Measurements from ENCODE around the gene FOXK1.

The FOXK1 gene

DNA sequence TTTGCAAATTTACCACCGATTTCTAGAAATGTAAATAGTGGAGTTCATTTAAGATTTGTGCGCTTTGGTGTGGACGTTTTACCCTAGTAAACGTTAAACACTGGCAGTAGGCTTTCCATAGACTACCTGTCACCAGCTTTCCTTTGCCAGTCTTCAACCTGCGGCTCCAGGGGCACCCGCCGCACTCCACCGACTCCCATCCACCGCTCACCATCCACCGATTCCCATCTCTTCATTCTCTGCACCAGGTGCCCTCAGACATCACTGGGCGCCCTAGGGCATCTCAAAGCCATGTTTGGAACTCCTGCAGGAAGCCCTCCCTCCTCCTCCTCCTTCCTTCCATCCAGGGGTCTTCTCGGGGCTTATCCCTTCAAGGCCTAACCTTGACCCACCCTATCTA is 91.9 kb downstream of the FOXK1 start:
- Histone ChIP-seq H3K27ac (no peak overlapping the region), H3K9me3 (ENCODE audit: severe bottlenecking) (no peaks in the 10 kb centered on the region), H3K4me3 (ENCODE audit: low read depth, low read length) (no peak overlapping the region), H3K27me3 (ENCODE audit: insufficient read depth, low read depth, severe bottlenecking) (no peaks in the 10 kb centered on the region), H3K36me3 (no peaks in the 10 kb centered on the region; the same call in 1 of the 2 replicates)
- no peak for TF ChIP-seq CTCF (IDR thresholded peaks at IDR 0.05; ENCODE audit: low read depth, low read length)
- no peak for DNase-seq

- H3K27me3 ChIP-seq (ENCODE audit: insufficient read depth, low read depth, severe bottlenecking): no peaks in the 10 kb centered on the region
- no peaks in the 10 kb centered on the region for H3K36me3 ChIP-seq
- H3K9me3 ChIP-seq (ENCODE audit: severe bottlenecking): no peaks in the 10 kb centered on the region
- peak overlapping the region; percentile 99 for H3K4me3 ChIP-seq (ENCODE audit: low read depth, low read length)
- TF ChIP-seq CTCF (IDR thresholded peaks at IDR 0.05; ENCODE audit: low read depth, low read length): no peak
- DNase-seq: no peak
- H3K27ac ChIP-seq: peak overlapping the region; percentile 69
These were observed 92.7 kb downstream of the FOXK1 start for GRCh38 chr7:4774658-4775249.

- TF ChIP-seq CTCF (IDR thresholded peaks at IDR 0.05; ENCODE audit: low read depth, low read length): no peak
These were observed 93.3 kb downstream of the FOXK1 start, which contains the start of gene AP5Z1 for GRCh38 chr7:4775250-4775847. TSS of gene AP5Z1 (plus strand) at chr7:4775623. CDS start at chr7:4775716, 93 bp downstream.

DNA sequence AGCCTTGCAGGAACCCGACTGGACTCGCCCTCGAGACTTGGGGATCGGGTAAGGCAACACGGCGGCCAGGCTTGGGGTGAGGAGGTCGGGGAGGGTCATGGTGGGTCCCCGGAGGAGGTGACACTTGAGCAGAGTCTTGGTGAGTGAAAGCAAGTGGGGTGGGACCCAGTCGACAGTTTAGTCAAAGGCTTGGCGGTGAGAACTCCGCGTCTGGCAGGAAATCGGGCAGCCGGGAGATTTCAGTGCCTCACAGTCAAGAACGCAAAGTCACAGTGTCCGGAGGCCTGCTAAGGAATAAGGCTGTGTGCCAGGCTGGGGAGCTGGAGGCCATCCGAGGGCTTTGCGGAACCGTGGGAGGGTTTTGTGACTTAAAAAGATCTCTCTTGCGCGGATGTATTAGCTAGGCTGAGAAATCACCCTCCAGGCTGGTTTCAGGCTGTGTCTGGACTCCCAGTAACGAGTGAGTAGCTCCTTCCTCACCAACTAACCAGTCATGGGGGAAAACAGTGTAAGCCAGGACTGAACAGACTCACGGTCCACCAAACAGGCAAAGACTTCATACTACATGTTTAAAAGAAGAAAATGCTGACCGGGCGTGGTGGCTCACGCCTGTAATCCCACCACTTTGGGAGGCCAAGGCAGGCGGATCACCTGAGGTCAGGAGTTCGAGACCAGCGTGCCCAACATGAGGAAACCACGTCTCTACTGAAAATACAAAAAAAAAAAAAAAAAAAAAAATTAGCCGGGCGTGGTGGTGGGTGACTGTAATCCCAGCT is 93.9 kb downstream of the FOXK1 start:
- Histone ChIP-seq H3K27ac (peak overlapping the region; percentile 69), H3K9me3 (ENCODE audit: severe bottlenecking) (no peaks in the 10 kb centered on the region), H3K4me3 (ENCODE audit: low read depth, low read length) (peak overlapping the region; percentile 99), H3K27me3 (ENCODE audit: insufficient read depth, low read depth, severe bottlenecking) (no peaks in the 10 kb centered on the region), H3K36me3 (peaks cover 2% of the 10 kb centered on the region)
- DNase-seq: no peak
- no peak for TF ChIP-seq CTCF (IDR thresholded peaks at IDR 0.05; ENCODE audit: low read depth, low read length)

More at GRCh38 chr7:4775250-4775847, 93.3 kb downstream of the FOXK1 start, which contains the start of gene AP5Z1:
- peak; percentile 95 for DNase-seq
- Histone ChIP-seq H3K4me3 (ENCODE audit: low read depth, low read length) (peak within 1 kb of the TSS; percentile 99), H3K27ac (peak within 1 kb of the TSS; percentile 69), H3K27me3 (ENCODE audit: insufficient read depth, low read depth, severe bottlenecking) (no peaks in the 10 kb centered on the region), H3K9me3 (ENCODE audit: severe bottlenecking) (no peaks in the 10 kb centered on the region), H3K36me3 (no peaks in the 10 kb centered on the region)

DNA sequence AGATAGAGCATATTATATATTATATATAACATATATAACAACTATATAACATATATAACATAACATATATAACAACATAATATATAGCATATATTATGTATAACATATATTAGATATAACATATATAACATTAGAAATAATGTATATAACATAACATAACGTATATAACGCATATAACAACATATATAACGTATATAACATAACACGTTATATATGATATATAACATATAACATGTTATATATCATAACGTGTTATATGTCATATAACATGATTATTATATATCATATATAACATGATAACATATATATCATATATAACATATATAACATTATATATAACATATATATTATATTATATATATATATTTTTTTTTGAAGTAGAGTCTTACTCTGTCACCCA is 97.0 kb downstream of the FOXK1 start:
- TF ChIP-seq CTCF (IDR thresholded peaks at IDR 0.05; ENCODE audit: low read depth, low read length): no peak
- Histone ChIP-seq H3K4me3 (ENCODE audit: low read depth, low read length) (no peak overlapping the region), H3K9me3 (ENCODE audit: severe bottlenecking) (no peaks in the 10 kb centered on the region), H3K27me3 (ENCODE audit: insufficient read depth, low read depth, severe bottlenecking) (no peaks in the 10 kb centered on the region), H3K36me3 (peaks cover 16% of the 10 kb centered on the region), H3K27ac (no peak overlapping the region)
- no peak for DNase-seq
